Colon (tissue), 2 donors: ENCODE measurements around the gene SBK2.
"Not testable (repeated sequence)": the region's sequence is repeated elsewhere in the genome, so short reads cannot be mapped to it uniquely, and the experiment has no call there.

Experiments
- FAIRE-seq: peaks from 2 replicates; lab custom pipeline; 2012; peaks lifted over from hg19 to GRCh38; lab: Jason Lieb, UNC
- donor health status: control.
- donor health status: control.

SBK2 gene

DNA sequence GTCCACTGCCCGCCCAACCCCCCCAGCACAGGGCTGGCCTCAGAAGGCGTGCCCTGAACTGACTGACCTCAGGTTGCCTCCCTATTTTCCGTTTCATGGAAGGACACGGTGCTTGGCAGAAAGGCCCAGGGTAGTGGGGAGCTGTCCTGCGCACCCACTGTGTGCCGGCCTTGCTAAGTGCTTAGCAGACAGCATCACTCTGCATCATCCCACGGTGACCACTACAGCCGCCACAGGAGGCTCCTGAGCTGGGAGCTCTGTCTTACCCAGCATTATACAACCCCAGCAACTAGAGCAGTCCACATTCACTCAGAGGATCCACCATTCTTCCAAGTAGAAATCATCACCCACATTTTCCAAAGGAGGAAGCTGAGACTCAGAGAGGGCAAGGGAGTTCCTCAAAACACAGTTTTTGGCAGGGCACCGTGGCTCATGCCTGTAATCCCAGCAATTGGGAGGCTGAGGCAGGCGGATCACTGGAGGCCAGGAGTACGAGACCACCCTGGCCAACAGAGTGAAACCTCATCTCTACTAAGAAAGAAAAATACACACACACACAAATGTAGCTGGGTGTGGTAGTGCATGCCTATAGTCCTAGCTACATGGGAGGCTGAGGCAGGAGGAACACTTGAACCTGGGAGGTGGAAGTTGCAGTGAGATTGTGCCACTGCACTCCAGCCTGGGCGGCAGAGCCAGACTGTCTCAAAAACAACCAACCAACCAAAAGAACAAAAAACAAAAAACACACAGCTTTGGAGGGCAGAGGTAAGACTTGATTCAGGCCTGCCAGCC, 1.6 kb downstream of the SBK2 start:
- no peak for FAIRE-seq

DNA sequence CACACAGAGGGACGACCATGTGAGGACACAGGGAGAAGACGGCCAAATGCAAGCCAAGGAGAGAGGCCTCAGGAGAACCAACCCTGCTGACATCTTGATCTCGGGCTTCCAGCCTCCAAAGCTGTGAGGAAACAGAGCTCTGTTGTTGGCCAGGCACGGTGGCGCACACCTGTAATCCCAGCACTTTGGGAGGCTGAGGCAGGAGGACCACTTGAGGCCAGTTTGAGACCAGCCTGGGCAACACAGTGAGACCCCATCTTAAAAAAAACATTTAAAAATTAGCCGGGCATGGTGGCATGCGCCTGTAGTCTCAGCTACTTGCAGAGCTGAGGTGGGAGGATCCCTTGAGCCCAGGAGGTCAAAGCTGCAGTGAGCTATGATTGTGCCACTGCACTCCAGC, 2.7 kb downstream of the SBK2 start:
- FAIRE-seq: not testable (repeated sequence)

DNA sequence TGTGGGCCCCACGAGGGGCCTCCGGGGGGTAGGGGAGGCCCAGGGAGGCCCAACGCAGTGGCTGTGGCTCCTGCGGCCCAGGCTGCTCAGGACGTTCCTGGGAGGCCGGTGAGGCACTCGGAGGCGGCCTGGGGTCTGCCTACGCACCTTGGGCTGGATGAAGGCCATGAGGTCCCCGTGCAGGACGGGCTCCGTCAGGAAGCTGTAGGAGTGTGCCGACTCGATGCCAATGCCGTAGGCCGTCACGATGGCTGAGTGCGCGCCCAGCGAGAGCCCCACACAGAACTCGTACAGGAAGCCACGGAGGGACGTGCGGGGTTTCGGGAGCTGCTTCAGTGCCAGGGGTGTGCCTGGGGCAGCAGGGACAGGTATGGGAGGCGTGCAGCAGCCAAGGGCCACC, 5.9 kb downstream of the SBK2 start:
- FAIRE-seq: no peak

DNA sequence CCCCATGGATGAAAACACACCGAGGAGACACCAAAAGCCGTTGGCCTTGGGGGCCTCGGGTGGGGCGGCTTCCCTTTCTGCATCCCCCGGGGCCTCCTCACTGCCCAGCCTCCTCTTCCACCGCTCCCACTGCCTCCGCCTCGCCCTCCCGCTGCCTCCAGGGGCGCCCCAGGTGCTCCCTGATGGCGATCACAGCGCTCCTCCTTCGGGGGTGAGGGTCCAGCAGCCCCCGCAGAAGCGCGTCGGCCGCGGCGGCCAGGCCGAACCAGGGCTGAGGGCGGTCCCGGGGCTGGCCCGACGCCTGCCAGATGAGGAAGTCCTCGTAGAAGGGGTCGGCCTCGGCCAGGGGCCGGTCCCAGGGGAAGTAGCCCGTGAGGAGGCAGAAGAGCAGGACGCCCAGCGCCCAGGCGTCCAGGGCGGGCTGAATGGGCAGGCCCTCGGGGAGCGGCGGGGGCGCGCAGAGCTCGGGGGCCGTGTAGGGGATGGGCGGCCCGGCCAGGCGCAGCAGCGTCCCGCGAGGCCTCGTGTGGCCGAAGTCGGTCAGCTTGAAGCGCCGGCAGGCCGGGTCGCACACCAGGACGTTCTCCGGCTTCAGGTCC, 7.2 kb downstream of the SBK2 start:
- FAIRE-seq: no peak

DNA sequence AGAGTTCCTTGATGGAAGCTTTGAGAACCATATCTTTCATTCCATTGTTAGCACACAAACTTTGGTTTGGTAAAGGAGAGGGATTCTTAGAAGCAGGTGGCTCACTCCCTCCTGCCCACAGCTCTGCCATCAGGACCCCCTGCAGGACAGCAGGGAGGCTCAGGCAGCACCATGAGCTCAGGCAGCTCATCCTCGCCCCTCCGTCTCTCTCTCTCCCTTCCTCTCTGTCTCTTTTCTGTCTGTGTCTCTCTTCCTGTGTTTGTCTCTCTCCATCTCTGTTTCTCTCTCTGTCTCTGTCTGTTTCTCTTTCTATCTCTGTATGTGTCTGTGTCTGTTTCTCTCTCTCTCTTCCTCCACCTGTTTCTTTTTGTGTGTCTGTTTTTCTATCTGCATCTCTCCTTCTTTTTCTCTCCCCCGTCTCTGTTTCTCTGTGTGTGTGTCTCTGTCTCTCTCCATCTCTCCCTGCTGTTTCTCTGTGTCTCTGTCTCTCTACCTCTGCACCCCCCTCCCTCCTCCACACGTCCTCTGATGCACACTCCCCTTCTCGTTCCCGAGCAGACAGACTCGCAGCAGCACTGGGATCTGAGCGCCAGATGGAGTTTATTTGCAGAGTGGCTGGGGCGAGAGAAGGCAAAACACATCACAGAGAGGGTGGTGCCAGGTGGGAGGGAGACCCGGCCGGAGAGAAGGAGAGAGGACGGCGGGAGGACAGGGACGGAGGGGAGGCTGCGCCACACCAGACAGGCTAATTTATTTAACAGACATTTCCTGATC, 8.7 kb downstream of the SBK2 start:
- FAIRE-seq: no peak

DNA sequence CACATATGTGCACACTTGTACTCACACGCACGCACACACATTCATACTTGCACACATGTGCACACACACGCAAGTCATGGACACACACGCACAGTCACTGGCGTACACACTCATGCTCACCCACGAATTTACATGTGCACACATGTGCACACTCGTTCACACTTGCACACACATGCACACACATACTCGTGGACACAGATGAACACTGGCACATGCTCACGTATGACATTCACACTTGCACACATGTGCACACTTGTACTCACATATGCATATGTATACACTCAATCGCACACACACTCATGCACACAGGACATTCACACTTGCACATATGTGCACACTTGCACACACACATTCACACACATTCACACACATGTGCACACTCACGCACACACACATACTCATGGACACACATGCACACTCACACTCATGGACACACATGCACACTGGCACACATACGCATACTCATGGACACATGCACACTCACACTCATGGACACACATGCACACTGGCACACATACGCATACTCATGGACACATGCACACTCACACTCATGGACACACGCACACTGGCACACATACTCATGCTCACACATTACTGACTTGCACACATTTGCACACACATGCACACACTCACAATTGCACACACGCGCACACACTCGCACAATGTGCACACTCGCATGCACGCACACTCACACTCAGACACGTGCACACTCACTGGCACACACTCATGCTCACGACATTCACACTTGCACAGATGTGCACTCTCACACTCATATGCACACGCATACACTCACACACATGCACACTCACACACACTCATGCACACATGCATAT, 9.5 kb downstream of the SBK2 start:
- no peak for FAIRE-seq

DNA sequence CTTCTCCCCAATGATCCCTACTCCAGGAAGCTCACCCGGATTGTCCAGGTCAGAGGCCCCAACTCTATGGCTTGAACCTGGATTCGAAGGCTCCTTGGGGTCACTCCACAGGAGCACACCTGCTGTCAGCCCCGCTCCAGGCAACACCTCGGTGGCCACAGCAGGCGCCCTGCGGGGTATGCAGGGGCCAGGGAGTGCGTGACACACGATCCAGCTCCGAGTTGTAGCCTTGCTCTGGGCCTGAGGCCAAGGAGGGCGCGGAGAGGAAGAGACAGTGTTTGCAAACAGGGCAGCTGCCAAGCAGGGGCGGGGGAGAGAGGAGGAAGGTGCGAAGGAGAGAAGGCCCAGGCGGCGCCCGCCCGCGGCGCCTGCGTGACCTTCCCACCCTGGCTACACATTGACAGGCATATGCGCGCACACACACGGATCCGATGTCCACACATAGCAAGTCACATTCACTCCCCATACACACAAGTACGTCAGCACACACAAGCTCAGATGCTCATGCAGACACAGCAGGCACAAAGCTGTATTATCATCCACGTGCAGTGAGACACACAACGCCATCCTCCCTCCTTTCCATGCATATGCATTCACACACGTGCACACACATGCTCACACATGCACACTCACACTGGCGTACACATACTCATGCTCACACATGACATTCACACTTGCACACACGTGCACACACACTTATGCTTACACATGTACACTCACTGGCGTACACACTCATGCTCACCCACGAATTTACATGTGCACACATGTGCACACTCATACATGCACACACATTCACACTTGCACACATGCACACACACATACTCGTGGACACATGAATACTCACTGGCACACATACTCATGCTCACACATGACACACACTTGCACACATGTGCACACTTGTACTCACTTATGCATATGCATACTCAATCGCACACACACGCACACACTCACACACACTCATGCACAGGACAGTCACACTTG, 10.4 kb downstream of the SBK2 start:
- FAIRE-seq: no peak

DNA sequence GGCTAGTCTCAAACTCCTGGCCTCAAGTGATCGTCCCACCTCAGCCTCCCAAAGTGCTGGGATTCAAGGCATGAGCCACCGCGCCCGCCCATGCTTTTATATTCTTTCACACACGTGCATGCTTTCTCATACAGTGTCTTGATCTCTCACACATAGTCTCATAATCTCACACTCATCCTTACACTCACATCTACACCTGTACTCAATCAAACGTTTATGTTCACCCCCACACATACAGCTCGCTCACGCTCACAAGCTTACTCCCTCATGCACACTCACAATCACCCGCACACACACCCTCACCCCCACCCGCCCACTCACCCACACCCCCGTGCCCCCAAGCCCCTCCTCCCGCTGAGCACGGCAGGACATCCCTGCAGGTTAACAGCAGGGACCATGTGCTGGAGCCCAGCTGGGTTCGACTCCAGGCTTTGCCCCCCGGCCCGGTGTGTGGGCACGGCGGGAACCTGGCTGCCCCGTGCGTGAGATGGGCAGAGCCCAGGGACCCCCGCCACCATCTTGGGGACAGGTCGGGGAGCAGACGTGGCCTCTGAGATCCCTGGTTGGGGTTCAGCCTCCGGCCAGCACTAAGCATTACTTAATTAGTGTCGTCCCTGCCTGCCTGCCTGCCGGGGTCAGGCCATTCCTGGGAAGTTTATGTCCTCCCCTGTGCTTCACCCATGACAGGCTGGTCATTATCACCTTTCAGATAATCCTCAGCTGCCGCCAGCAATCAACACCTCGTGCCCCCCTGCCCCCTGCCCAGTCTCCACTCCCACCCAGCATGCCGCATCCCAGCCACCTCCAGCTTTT, 11.4 kb downstream of the SBK2 start:
- no peak for FAIRE-seq

DNA sequence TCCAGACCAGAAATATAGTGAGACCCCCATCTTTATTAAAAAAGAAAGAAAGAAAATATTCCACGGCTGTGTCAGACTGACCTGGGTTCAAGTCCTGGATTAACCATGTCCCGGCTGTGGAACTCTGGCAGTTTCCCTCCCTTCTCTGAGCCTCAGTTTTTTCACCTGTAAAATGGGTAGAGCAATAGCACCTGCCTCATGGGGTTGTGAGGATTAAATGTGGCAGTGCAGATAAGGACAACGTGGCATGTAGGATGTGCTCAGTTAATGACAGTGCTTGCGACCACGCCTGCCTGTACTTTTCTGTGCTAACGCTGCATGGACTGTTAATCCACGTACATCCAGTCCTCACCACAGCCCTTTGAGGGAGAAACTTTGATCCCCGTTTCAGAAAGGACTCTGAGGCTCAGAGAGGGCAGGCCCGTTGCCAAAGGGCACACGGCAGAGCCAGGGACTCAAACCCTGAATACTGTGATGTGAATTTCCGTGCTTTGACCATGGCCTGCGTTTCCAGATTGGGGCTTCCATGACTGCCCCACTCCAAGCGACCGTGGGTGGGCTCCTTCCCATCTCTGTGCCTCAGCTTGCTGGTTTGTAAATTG, 16.1 kb downstream of the SBK2 start:
- no peak for FAIRE-seq

DNA sequence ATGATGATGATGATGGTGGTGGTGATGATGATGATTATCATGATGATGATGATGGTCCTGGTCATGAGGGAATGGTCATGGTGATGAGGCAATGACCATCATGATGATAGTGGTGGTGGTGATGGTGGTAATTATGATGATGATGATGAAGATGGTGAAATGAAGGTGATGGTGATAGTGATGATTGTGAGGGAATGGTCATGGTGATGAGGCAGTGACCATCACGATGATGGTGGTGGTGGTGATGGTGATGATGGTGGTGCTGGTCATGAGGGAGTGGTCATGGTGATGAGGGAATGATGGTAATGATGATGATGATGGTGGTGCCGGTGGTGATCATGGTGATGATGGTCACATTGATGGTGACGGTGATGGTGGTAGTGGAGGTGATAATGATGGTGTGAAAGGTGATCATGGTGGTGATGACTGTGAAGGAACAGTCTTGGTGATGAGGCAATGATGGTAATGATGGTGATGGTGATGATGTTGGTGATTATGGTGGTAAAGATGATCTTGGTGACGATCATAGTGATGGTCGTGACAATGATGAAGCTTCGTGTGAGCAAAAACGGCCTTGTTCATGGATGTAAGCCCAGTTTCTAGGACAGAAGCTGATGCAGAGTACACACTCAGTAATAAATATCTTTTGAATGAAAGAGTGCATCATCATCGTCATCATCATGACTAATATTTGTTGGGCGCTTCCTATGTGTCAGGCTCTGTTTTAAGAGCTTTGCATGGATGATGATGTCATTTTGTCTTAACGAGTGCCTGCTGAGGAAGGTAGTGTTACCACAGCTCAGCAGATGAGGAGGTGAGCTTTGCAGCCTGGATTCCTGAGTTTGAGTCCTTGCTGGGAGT, 17.3 kb downstream of the SBK2 start:
- FAIRE-seq: no peak

DNA sequence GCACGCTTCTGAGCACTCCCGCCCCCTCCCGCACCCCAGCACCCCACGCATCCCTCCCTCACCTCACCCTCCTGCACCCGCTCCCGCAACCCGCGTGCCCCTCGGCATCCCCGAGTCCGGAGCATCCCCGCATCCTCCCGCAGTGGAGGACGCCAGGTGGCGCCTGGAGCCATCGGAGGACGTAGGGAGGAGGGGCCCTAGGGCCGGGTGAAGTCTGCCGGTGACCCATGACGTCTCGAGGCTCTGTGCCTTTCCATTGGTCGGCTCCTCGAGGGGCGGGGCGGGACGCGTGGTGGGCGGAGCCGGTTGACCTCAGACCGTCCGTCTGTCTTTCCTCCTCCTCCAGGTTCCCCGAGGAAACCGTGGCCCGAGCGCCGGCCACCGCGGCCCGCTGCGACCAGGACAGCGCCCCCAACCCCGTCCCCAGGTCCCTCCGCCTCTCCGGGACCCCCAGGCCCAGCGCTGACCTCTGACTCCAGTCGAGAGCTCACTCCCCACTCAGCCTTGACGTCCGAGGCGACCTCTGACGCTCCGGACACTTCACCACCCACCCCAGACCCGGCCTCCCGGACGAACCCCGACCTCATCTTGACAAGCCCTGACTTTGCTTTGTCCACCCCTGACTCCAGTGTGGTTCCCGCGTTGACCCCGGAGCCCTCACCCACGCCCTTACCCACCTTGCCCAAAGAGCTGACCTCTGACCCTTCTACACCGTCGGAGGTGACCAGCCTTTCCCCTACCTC, 19.9 kb downstream of the SBK2 start:
- no peak for FAIRE-seq

DNA sequence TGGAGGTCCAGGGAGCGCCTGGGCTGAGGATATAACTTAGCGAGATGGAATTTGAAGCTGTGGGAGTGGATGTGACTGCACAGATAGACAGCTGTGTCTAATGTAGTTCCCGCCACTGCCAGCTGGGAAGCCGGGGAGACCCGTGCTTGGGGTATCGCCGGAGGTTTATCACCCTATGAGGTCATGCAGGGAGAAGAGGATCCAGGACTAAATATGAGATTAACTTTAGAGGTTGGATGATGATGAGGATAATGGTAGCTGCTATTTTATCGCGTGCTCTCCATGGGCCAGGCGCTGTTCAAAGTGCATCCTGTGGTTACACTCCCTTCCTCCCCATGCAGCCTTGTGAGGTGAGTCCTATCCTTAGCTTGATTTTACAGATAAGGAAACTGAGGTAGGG, 28.8 kb downstream of the SBK2 start:
- no peak for FAIRE-seq

DNA sequence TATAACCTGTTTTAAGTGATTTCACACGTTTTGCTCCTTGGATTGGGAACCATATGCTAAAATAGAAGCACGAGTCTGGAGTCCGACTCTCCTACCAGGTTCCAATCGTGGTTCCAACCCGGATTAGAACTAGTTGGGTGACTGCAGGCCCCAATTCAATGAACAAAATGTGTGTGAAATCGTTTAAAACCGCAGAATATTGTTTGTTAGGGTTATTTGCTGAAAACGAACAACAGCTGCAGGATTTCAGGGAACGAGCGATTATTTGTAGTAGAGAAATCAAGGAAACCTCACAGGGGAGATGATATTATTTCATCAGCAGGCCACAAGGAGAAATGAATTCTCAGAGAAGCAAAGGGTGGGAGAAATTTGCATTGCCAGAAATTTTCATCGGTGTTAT, 32.0 kb downstream of the SBK2 start:
- no peak for FAIRE-seq

DNA sequence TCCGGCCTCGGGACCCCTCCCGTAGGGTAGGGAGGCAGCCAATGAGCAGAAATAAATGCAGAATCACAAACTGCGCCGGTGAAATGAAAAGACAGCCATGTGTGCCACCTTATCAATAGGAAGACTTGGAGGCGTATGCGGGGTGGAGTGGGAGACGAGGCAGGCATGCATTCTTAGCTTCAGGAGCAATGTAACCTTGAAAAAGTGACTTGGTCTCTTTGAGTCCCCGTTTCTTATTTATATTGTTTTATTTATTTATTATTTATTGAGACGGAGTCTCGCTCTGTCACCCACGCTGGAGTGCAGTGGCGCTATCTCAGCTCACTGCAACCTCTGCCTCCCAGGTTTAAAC, 32.7 kb downstream of the SBK2 start:
- FAIRE-seq: no peak

DNA sequence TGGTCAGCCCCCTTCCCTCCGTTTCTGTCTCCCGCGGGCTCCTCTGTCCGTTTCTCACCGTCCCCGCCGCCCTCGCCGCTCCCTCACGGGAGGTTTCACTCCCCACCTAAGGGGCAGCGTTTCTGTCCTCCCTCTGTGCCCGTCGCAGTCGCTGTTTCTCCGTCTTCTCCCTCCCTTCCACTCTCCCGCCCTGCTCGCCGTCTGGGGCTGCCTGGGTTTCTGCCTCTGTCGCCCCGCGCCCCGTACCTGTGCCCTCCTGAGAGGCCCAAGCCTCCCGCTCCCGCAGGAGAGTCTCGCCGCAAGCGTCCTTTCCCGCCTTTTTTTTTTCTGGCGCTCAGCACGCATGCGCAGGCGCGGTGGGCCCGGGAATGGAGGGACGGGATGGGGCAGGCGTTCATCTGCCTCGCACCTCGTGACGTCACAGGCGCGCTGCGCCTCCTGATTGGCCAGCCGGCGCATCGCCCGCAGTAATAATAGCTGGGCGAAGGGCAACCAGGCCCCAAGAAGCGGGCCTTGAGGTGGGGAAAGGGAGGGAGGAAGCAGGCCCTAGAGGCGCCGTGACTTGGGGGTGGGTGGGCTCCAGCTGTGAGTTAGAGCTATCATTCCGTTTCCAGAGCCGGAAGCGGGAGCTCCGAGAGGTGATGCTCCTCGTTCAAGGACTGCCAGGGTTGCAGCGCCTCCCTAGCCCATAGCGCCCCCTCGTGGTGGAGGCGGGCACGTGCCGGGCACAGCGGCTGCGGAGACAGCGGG, 33.3 kb downstream of the SBK2 start:
- no peak for FAIRE-seq

DNA sequence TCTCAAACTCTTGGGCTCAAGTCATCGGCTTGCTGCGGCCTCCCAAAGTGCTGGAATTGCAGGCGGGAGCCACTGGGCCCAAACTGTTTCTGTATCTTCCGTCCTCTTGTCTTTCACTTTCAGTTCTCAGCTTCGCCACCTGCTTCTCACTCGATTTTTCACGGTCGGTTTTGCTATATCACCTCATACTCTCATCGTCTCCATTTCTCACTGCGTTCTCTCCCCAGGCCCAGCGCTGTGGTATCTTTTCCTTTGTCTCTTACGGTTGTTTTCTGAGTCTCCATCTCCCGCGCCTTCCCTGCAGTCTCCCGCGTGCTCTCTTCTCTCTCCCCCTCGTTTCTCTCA, 33.8 kb downstream of the SBK2 start:
- FAIRE-seq: no peak

DNA sequence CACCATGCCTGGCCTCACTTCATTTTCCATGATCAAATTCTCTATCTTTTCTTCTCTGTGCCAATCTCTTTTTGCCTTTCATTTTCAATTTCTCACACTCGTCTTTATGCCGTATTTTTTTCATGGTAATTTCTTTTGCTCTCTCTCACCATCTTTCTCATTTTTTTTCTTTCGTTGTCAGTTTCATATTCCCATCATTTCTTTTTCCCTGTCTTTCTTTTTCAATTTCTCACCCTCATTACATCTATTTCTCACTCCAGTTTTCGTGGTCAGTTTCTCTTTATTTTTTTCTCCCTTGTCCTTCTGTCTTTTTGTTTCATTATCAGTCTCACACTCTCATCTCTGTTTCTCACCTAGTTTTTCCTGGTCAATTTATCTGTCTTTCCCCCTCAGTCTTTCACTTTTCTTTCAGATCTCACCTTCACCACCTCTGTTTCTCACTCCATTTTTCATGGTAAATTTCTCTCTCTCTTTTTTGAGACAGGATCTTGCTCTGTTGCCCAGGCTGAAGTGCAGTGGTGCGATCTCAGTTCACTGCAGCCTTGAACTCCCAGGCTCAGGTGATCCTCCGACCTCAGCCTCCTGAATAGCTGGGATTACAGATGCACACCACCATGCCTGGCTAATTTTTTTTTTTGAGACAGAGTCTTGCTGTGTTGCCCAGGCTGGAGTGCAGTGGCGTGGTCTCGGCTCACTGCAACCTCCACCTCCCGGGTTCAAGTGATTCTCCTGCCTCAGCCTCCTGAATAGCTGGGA, 34.6 kb downstream of the SBK2 start:
- no peak for FAIRE-seq
